Endothelial cell of umbilical vein (primary cell): ENCODE data around the gene RTEL1. TPM values are rescaled to one million over a fixed set of nuclear protein-coding genes. Genes with fewer than 3 reads are reported as not detected.

Source experiments
- BruUV-seq: library from RNA; stranded (reverse); fragments of 400-500 nt; replicated peaks from 2 replicates; lab custom pipeline; 2021; lab: Mats Ljungman, UMichigan
- CTCF ChIA-PET: fragments of 300-600, 350-600 bp; sonication (Branson Sonifier 250); formaldehyde crosslinking; loops from one replicate; lab custom pipeline; 2021; ENCODE audit warnings: antibody characterized with exemption, inconsistent platforms; lab: Charles Lee
- POLR2A ChIA-PET: fragments of 300-600, 350-600 bp; sonication (Branson Sonifier 250); formaldehyde crosslinking; loops from one replicate; lab custom pipeline; 2021; ENCODE audit warnings: antibody characterized with exemption, inconsistent platforms; lab: Charles Lee
- DNase-seq: peaks from one replicate; pipeline ENCODE4 v3.0.0-alpha.2; 2011; ENCODE audit warnings: low read depth, low spot score
- FAIRE-seq: peaks from 2 replicates; lab custom pipeline; 2011; peaks lifted over from hg19 to GRCh38; lab: Jason Lieb, UNC
- H2AFZ ChIP-seq: 2 replicates; pipeline ENCODE4 v1.6.0; 2012; ENCODE audit warnings: low read depth, low read length, control low read depth, inconsistent platforms
- H3K27ac ChIP-seq: 2 replicates; pipeline ENCODE4 v1.5.1; 2011; ENCODE audit warnings: low read depth, mild to moderate bottlenecking, control low read depth, low read length, moderate library complexity; ENCODE audit not compliant: insufficient read depth
- H3K27me3 ChIP-seq, 2 experiments: 2 replicates each; pipeline versions ENCODE4 v1.6.0 to v1.6.1; 2011; ENCODE audit warnings: low read length in 2 of 2, mixed read lengths in 1 of 2; ENCODE audit not compliant: control insufficient read depth in 2 of 2, insufficient read depth in 2 of 2
- H3K36me3 ChIP-seq, 2 experiments: 2 replicates in 1 of 2; 3 replicates in 1 of 2; pipeline ENCODE4 v1.5.1; 2011; ENCODE audit warnings: low read length in 2 of 2, mild to moderate bottlenecking in 1 of 2, moderate library complexity in 1 of 2; ENCODE audit not compliant: control insufficient read depth in 2 of 2, insufficient read depth in 2 of 2; ENCODE audit errors: extremely low read depth in 1 of 2
- H3K4me1 ChIP-seq: 3 replicates; pipeline ENCODE4 v1.5.1; 2011; ENCODE audit warnings: mild to moderate bottlenecking, low read length; ENCODE audit not compliant: control insufficient read depth, insufficient read depth; ENCODE audit errors: extremely low read depth
- H3K4me2 ChIP-seq: 2 replicates; pipeline ENCODE4 v1.6.1; 2011; ENCODE audit warnings: low read length, control low read depth, mixed read lengths; ENCODE audit not compliant: insufficient read depth
- H3K4me3 ChIP-seq, 3 experiments: fragments of 200-600 bp in 1 of 3; sonication (generic), shearing (Covaris generic) in 1 of 3; replicated peaks in 1 of 3; 2 replicates each; pipeline ENCODE4 v1.5.1; 2011 to 2016; ENCODE audit warnings: control low read depth in 3 of 3, low read length in 3 of 3, mild to moderate bottlenecking in 2 of 3, inconsistent platforms in 1 of 3, low read depth in 1 of 3, moderate library complexity in 1 of 3; ENCODE audit not compliant: insufficient read depth in 1 of 3
- H3K79me2 ChIP-seq: 2 replicates; pipeline ENCODE4 v1.6.0; 2012; ENCODE audit warnings: low read length, inconsistent platforms; ENCODE audit not compliant: control insufficient read depth, insufficient read depth
- H3K9ac ChIP-seq: replicated peaks from 2 replicates; pipeline ENCODE3; 2011; ENCODE audit warnings: low read length, control low read depth; ENCODE audit not compliant: insufficient read depth; ENCODE audit errors: extremely low read depth
- H3K9me1 ChIP-seq: replicated peaks from 3 replicates; pipeline ENCODE4 v1.6.0; 2011; ENCODE audit warnings: mild to moderate bottlenecking, low read length; ENCODE audit not compliant: control insufficient read depth, insufficient read depth; ENCODE audit errors: extremely low read depth
- H3K9me3 ChIP-seq: replicated peaks from 2 replicates; pipeline ENCODE4 v1.5.1; 2012; ENCODE audit warnings: low read length, inconsistent platforms; ENCODE audit not compliant: control insufficient read depth, insufficient read depth
- H4K20me1 ChIP-seq: replicated peaks from 2 replicates; pipeline ENCODE3; 2011; ENCODE audit warnings: mild to moderate bottlenecking, low read length; ENCODE audit not compliant: control insufficient read depth, insufficient read depth; ENCODE audit errors: extremely low read depth
- CTCF ChIP-seq, 2 donors: IDR thresholded peaks; 1 replicate in 1 of 2; 2 replicates in 1 of 2; pipeline ENCODE4 v1.5.1; 2011; ENCODE audit warnings: low read length in 2 of 2, mild to moderate bottlenecking in 2 of 2, moderate library complexity in 2 of 2, control low read depth in 1 of 2, inconsistent platforms in 1 of 2, low read depth in 1 of 2; ENCODE audit not compliant: insufficient read depth in 1 of 2; ENCODE audit errors: extremely low read depth in 1 of 2
- EZH2 ChIP-seq: IDR thresholded peaks from 2 replicates; pipeline ENCODE4 v1.6.1; 2012; ENCODE audit warnings: borderline replicate concordance, low read depth, mild to moderate bottlenecking, moderate library complexity, low read length, inconsistent platforms; ENCODE audit not compliant: severe bottlenecking
- FOS ChIP-seq: IDR thresholded peaks from 2 replicates; pipeline ENCODE4 v1.6.1; 2011; ENCODE audit warnings: mild to moderate bottlenecking, low read length, moderate library complexity, borderline replicate concordance; ENCODE audit not compliant: insufficient read depth
- GATA2 ChIP-seq: IDR thresholded peaks from 2 replicates; pipeline ENCODE4 v1.7.0; 2011; ENCODE audit warnings: low read depth, mild to moderate bottlenecking, moderate library complexity, mixed read lengths, low read length; ENCODE audit not compliant: insufficient read length, insufficient read depth
- JUN ChIP-seq: IDR thresholded peaks from 2 replicates; pipeline ENCODE4 v1.6.1; 2011; ENCODE audit warnings: borderline replicate concordance, low read depth; ENCODE audit not compliant: insufficient read length, insufficient read depth
- MYC ChIP-seq: IDR thresholded peaks from one replicate; pipeline ENCODE4 v1.6.1; 2011; ENCODE audit warnings: mild to moderate bottlenecking, low read depth, low read length
- POLR2A ChIP-seq: IDR thresholded peaks from 2 replicates; pipeline ENCODE4 v1.6.1; 2012; ENCODE audit warnings: low read depth, mild to moderate bottlenecking, control low read depth, low read length
- POLR2AphosphoS5 ChIP-seq: IDR thresholded peaks from 2 replicates; pipeline ENCODE4 v1.6.1; 2012; ENCODE audit warnings: low read depth, mild to moderate bottlenecking, control low read depth, low read length, moderate library complexity; ENCODE audit not compliant: insufficient read depth
- dilution Hi-C: fragments of 300-500 bp; cut with MboI; formaldehyde crosslinking; loops from one replicate; pipeline ENCODE4 v1.15.0; 2019; ENCODE audit warnings: low sequenced_read_pairs; ENCODE audit not compliant: extremely low pct_ligation_motif_present
- intact Hi-C: fragments of 100-400 bp; cut with micrococcal nuclease; formaldehyde crosslinking; loops from one replicate; pipeline ENCODE4 v1.10.0; 2022
- polyA plus RNA-seq, 4 experiments: library from polyadenylated mRNA; depleted of rRNA in 3 of 4; stranded (reverse) in 3 of 4; unstranded in 1 of 4; fragments of >200 nt; gene quantifications; 2 replicates each; pipeline versions ENCODE4 v1.2.1 to v1.2.3, GENCODE V29; 2011 to 2012; ENCODE audit warnings: missing spikeins in 1 of 4
- total RNA-seq: library from RNA; stranded (reverse); gene quantifications from 2 replicates; pipeline ENCODE4 v1.2.3, GENCODE V29; 2021
- TF ChIP-seq, protein P1 (sequence below): IDR thresholded peaks from 2 replicates; pipeline ENCODE4 v1.6.1; 2011; ENCODE audit not compliant: insufficient read depth, insufficient read length

Gene RTEL1
- total and polyA plus RNA-seq, 2 donors (not counting 3 experiments of a cell fraction or from before 2014, with no cell fraction given), result 17.0 to 44.9 TPM

DNA sequence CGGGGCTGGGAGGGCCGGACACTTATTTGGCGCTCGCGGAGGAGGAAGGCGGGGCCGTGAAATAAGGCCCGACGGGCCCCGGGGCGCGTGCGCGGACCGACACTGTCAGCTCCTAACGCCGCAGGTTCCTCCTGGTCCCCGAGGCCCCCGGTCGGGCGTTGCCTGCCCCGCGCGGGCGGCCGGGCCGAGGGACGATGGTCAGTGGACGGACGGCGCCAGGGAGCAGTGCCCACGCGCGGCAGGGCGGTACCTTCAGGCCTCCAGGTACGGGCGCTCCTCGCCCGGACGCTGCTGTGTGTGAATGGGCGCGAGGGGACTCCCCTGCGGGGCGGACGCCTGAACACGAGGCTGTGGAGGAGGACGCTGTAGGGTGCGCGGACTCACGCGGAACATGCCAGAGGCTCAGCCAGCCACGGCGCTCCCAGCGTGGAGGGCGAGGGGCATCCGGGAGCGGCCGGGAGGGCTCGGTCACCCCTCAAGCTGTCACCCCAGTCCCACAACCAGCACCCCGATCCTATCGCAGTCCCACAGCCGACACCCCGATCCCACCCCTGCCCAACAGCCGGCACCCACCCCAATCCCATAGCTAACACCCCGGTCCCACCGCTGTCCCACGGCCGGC lies 30.9 kb upstream of the RTEL1 start:
- ChIA-PET POLR2A (interaction anchor here (0.6 to 1.4 kb wide), 3 partner anchors 14 to 238 kb away, joined by 3 to 10 read pairs (median 5); partner anchors contain the start of genes HELZ2 and TPD52L2), CTCF (interaction anchor here (0.7 to 1.1 kb wide), 6 partner anchors 9 to 347 kb away, joined by 3 to 7 read pairs (median 3); partner anchors contain the start of genes ARFRP1 and ZGPAT)
- peak; percentile 59 for FAIRE-seq
- Histone ChIP-seq H3K4me1 (peaks cover 16% of the 10 kb centered on the region), H3K27me3 (no peaks in the 10 kb centered on the region), H3K36me3 (no peaks in the 10 kb centered on the region), H3K4me2 (peak overlapping the region; percentile 95), H3K79me2 (peaks cover 40% of the 10 kb centered on the region), H3K9me1 (no peaks in the 10 kb centered on the region), H3K27ac (peak overlapping the region; percentile 51), H4K20me1 (no peaks in the 10 kb centered on the region), H3K9me3 (no peaks in the 10 kb centered on the region), H2AFZ (peak overlapping the region; percentile 70), H3K4me3 (peak overlapping the region; percentile 82 to 100 (median 88)), H3K9ac (peak overlapping the region; percentile 88)
- peak; percentile 93 for DNase-seq
- TF ChIP-seq POLR2AphosphoS5, result peak; percentile 90
- TF ChIP-seq MYC, result no peak
- peak; percentile 83 for TF ChIP-seq POLR2A
- intact Hi-C loops (loop anchor here (1.0 to 5.0 kb wide), 4 partner anchors 55 to 113 kb away; partner anchors contain the start of genes ARFRP1, HELZ2 and ZGPAT), dilution Hi-C loops (no loop called here)
- no TSS peak for BruUV-seq

DNA sequence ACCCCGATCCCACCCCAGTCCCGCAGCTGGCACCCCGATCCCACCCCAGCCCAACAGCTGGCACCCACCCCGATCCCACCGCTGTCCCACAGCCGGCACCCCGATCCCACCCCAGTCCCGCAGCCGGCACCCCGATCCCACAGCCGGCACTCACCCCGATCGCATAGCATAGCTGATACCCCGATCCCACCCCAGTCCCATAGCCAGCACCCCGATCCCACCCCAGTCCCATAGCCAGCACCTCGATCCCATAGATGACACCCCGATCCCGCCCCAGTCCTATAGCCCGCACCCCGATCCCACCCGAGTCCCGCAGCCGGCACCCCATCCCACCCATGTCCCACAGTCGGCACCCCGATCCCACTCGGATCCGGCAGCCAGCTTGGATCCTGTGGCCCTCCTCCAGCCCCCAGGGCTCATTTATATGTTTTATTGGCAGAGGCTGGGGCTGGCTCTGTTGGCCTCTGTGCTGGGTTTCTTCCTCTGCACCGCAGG lies 30.3 kb upstream of the RTEL1 start:
- no peaks in the 10 kb centered on the region for H4K20me1 ChIP-seq
- ChIA-PET POLR2A (interaction anchor here (1.4 kb wide), 1 partner anchor 54 kb away, joined by 10 read pairs; the partner anchor contains the start of gene HELZ2), CTCF (interaction anchor here (0.6 to 1.1 kb wide), 2 partner anchors 90 to 330 kb away, joined by 3 read pairs; no protein-coding TSS in a partner anchor)
- intact Hi-C loops (loop anchor here (1.0 to 5.0 kb wide), 7 partner anchors 12 to 113 kb away; partner anchors contain the start of genes ARFRP1, HELZ2, RTEL1 and ZGPAT), dilution Hi-C loops (no loop called here)
- no peaks in the 10 kb centered on the region for H3K27me3 ChIP-seq
- peaks cover 16% of the 10 kb centered on the region for H3K4me1 ChIP-seq
- no TSS peak for BruUV-seq
- TF ChIP-seq FOS (no peak), MYC (no peak), JUN (no peak), GATA2 (no peak), EZH2 (no peak), POLR2A (no peak), POLR2AphosphoS5 (no peak), CTCF (IDR thresholded peaks at IDR 0.05; ENCODE audit: extremely low read depth in 1 of 2, insufficient read depth in 1 of 2, low read depth in 1 of 2, low read length in 2 of 2) (no peak)
- TF ChIP-seq, protein P1, sequence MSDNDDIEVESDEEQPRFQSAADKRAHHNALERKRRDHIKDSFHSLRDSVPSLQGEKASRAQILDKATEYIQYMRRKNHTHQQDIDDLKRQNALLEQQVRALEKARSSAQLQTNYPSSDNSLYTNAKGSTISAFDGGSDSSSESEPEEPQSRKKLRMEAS, result no peak
- H3K9me3 ChIP-seq, result no peaks in the 10 kb centered on the region
- no peaks in the 10 kb centered on the region for H3K9me1 ChIP-seq
- peak overlapping the region; percentile 95 for H3K4me2 ChIP-seq
- DNase-seq (no peak), FAIRE-seq (no peak)
- H2AFZ ChIP-seq, result peak overlapping the region; percentile 26
- H3K36me3 ChIP-seq, result no peaks in the 10 kb centered on the region
- H3K27ac ChIP-seq, result peak overlapping the region; percentile 51
- peaks cover 34% of the 10 kb centered on the region for H3K79me2 ChIP-seq
- peak overlapping the region; percentile 82 to 100 (median 88) for H3K4me3 ChIP-seq
- peak overlapping the region; percentile 88 for H3K9ac ChIP-seq
